Neural cell (in vitro differentiated cells): ENCODE data around the gene GPC1. TPM values are rescaled to one million over a fixed set of nuclear protein-coding genes. Genes with fewer than 3 reads are reported as not detected.

Experiments
- H2AFZ ChIP-seq: fragments of 200-600, 300-800 bp; sonication (generic), shearing (Covaris generic); 2 replicates; pipeline ENCODE4 v1.6.0; 2014; ENCODE audit warnings: low read depth, mild to moderate bottlenecking, antibody characterized with exemption, low read length, moderate library complexity
- H3F3A ChIP-seq: fragments of 200-600 bp; shearing (Covaris generic); 2 replicates; pipeline ENCODE4 v1.6.1; 2016; ENCODE audit warnings: mild to moderate bottlenecking, moderate library complexity, mixed read lengths, antibody characterized with exemption, low read length; ENCODE audit not compliant: insufficient read depth, poor library complexity, severe bottlenecking
- H3K27ac ChIP-seq: fragments of 200-600, 300-800 bp; sonication (generic), shearing (Covaris generic); 2 replicates; pipeline ENCODE4 v1.5.1; 2014; ENCODE audit warnings: mild to moderate bottlenecking, low read length, moderate library complexity
- H3K27me3 ChIP-seq: fragments of 300-800, 200-600 bp; sonication (generic), shearing (Covaris generic); 2 replicates; pipeline ENCODE4 v1.6.0; 2014; ENCODE audit warnings: mild to moderate bottlenecking, low read depth, low read length, moderate library complexity; ENCODE audit not compliant: insufficient read depth
- H3K36me3 ChIP-seq: fragments of 300-800, 200-600 bp; sonication (generic), shearing (Covaris generic); 2 replicates; pipeline ENCODE4 v1.5.1; 2014; ENCODE audit warnings: mild to moderate bottlenecking, antibody characterized with exemption, low read length, moderate library complexity; ENCODE audit not compliant: insufficient read depth
- H3K4me2 ChIP-seq: fragments of 300-800, 200-600 bp; sonication (generic), shearing (Covaris generic); 2 replicates; pipeline ENCODE4 v1.6.0; 2014; ENCODE audit warnings: mild to moderate bottlenecking, low read length
- H3K4me3 ChIP-seq: fragments of 300-800, 200-600 bp; sonication (generic), shearing (Covaris generic); 2 replicates; pipeline ENCODE4 v1.5.1; 2014; ENCODE audit warnings: mild to moderate bottlenecking, low read length, moderate library complexity
- H3K79me2 ChIP-seq: fragments of 200-600 bp; shearing (Covaris generic); replicated peaks from 2 replicates; pipeline ENCODE4 v1.6.0; 2014; ENCODE audit warnings: mild to moderate bottlenecking, low read length, moderate library complexity; ENCODE audit not compliant: insufficient read depth
- H3K9ac ChIP-seq: fragments of 300-800, 200-600 bp; sonication (generic), shearing (Covaris generic); 2 replicates; pipeline ENCODE4 v1.6.1; 2016; ENCODE audit warnings: mild to moderate bottlenecking, low read length, mixed read lengths
- H3K9me2 ChIP-seq: fragments of 200-600 bp; shearing (Covaris generic); 2 replicates; pipeline ENCODE4 v1.6.1; 2016; ENCODE audit warnings: mild to moderate bottlenecking, low read length, mixed read lengths; ENCODE audit not compliant: insufficient read depth
- H3K9me3 ChIP-seq: fragments of 200-600, 300-800 bp; sonication (generic), shearing (Covaris generic); 2 replicates; pipeline ENCODE4 v1.6.1; 2016; ENCODE audit warnings: mild to moderate bottlenecking, mixed run types, low read length, moderate library complexity, mixed read lengths
- H4K20me1 ChIP-seq: fragments of 200-600 bp; shearing (Covaris generic); 2 replicates; pipeline ENCODE4 v1.6.1; 2016; ENCODE audit warnings: mild to moderate bottlenecking, mixed run types; ENCODE audit not compliant: insufficient read depth
- EP300 ChIP-seq: fragments of 450-650 bp; conservative IDR thresholded peaks from 2 replicates; pipeline ENCODE4 v1.6.1; 2014; ENCODE audit warnings: antibody characterized with exemption, mild to moderate bottlenecking, moderate library complexity; ENCODE audit not compliant: poor library complexity, severe bottlenecking
- EZH2 ChIP-seq: fragments of 200-600, 300-800 bp; shearing (Covaris generic), sonication (generic); IDR thresholded peaks from 2 replicates; pipeline ENCODE4 v1.6.1; 2014; ENCODE audit warnings: antibody characterized with exemption, low read length, borderline replicate concordance, mild to moderate bottlenecking; ENCODE audit not compliant: insufficient read depth, poor library complexity, severe bottlenecking
- MXI1 ChIP-seq: fragments of 450-650 bp; conservative IDR thresholded peaks from 2 replicates; pipeline ENCODE4 v1.6.1; 2014; ENCODE audit warnings: antibody characterized with exemption, mild to moderate bottlenecking; ENCODE audit not compliant: poor library complexity, severe bottlenecking
- POLR2AphosphoS5 ChIP-seq: IDR thresholded peaks from 2 replicates; pipeline ENCODE4 v1.6.1; 2012
- RAD21 ChIP-seq: fragments of 450-650 bp; conservative IDR thresholded peaks from 2 replicates; pipeline ENCODE4 v1.6.1; 2014; ENCODE audit warnings: antibody characterized with exemption, mild to moderate bottlenecking, moderate library complexity
- SMC3 ChIP-seq: fragments of 450-650 bp; conservative IDR thresholded peaks from 2 replicates; pipeline ENCODE4 v1.6.1; 2014; ENCODE audit warnings: antibody characterized with exemption, mild to moderate bottlenecking, moderate library complexity; ENCODE audit not compliant: poor library complexity
- TAF1 ChIP-seq: IDR thresholded peaks from 2 replicates; pipeline ENCODE4 v1.6.1; 2012; ENCODE audit warnings: low read depth
- polyA plus RNA-seq: library from polyadenylated mRNA; depleted of rRNA; stranded (reverse); fragments of >200 nt; gene quantifications from 2 replicates; pipeline ENCODE4 v1.2.3, GENCODE V29; 2014
- TF ChIP-seq, protein P1 (sequence below): fragments of 450-650 bp; IDR thresholded peaks from 2 replicates; pipeline ENCODE4 v1.5.1; 2014; ENCODE audit warnings: antibody characterized with exemption, mild to moderate bottlenecking, moderate library complexity; ENCODE audit not compliant: poor library complexity, severe bottlenecking
- TF ChIP-seq, protein P2 (sequence below): IDR thresholded peaks from 2 replicates; pipeline ENCODE4 v1.6.1; 2012; ENCODE audit warnings: borderline replicate concordance

The GPC1 gene
- polyA plus RNA-seq, 1 donor from 2014 or later = 74.0 TPM

GRCh38 chr2:240401781-240402551 lies 33.5 kb upstream of the GPC1 start:
- no peak overlapping the region for H3K27ac ChIP-seq
- H3K36me3 ChIP-seq = no peaks in the 10 kb centered on the region
- H3K9ac ChIP-seq = no peak overlapping the region
- H3K4me2 ChIP-seq = no peak overlapping the region
- TF ChIP-seq EP300 (no peak), SMC3 (no peak), MXI1 (no peak), RAD21 (no peak)
- TF ChIP-seq, protein P1, sequence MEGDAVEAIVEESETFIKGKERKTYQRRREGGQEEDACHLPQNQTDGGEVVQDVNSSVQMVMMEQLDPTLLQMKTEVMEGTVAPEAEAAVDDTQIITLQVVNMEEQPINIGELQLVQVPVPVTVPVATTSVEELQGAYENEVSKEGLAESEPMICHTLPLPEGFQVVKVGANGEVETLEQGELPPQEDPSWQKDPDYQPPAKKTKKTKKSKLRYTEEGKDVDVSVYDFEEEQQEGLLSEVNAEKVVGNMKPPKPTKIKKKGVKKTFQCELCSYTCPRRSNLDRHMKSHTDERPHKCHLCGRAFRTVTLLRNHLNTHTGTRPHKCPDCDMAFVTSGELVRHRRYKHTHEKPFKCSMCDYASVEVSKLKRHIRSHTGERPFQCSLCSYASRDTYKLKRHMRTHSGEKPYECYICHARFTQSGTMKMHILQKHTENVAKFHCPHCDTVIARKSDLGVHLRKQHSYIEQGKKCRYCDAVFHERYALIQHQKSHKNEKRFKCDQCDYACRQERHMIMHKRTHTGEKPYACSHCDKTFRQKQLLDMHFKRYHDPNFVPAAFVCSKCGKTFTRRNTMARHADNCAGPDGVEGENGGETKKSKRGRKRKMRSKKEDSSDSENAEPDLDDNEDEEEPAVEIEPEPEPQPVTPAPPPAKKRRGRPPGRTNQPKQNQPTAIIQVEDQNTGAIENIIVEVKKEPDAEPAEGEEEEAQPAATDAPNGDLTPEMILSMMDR = no peak
- H3F3A ChIP-seq = no peaks in the 10 kb centered on the region
- no peaks in the 10 kb centered on the region for H3K79me2 ChIP-seq
- no peaks in the 10 kb centered on the region for H3K27me3 ChIP-seq
- no peaks in the 10 kb centered on the region for H3K9me2 ChIP-seq
- H3K9me3 ChIP-seq = no peaks in the 10 kb centered on the region
- no peak overlapping the region for H3K4me3 ChIP-seq
- H2AFZ ChIP-seq = no peak overlapping the region
- H4K20me1 ChIP-seq = no peaks in the 10 kb centered on the region

DNA sequence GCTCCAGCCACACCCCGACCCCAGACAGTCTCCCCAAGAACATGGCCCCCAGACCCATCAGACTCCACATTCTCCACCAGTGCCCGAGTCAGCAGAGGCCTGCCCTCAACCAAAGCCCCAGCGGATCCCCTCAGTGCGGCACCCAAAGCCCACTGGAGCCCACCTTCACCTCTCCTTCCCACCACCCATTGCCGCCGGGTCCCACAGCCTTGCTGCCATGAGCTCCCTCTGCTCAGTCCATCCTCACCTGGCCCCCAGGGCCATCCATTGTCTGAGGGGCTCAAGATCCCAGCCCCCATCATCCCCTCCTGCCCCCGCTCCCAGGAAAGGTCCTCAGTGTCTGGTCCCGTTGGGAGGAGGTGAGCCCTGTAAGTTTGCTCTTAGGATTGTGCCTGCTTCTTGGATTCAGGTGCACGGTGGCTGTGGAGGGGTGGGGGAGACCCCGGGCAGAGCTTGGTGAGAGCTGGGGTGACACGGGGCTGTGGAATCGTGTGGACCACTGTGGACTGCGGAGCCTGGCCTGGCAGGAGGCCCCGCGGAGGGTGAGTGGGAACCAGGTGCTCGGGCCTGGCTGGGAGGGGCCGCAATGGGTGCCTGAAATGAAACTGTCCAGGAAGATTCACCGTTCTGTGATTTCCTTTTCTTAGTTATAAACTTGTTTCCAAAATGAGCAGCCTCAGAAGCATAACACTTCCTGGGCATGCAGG lies 32.7 kb upstream of the GPC1 start:
- Histone ChIP-seq H3K9me2 (no peaks in the 10 kb centered on the region), H3K9me3 (no peaks in the 10 kb centered on the region), H3K79me2 (no peaks in the 10 kb centered on the region), H3K36me3 (no peaks in the 10 kb centered on the region), H3F3A (no peaks in the 10 kb centered on the region), H4K20me1 (no peaks in the 10 kb centered on the region), H3K4me3 (no peak overlapping the region), H3K9ac (no peak overlapping the region), H3K4me2 (no peak overlapping the region), H3K27me3 (no peaks in the 10 kb centered on the region), H2AFZ (no peak overlapping the region), H3K27ac (no peak overlapping the region)
- TF ChIP-seq RAD21 (no peak), POLR2AphosphoS5 (no peak), SMC3 (no peak), EP300 (no peak), TAF1 (no peak), EZH2 (no peak), MXI1 (no peak)
- TF ChIP-seq, protein P2, sequence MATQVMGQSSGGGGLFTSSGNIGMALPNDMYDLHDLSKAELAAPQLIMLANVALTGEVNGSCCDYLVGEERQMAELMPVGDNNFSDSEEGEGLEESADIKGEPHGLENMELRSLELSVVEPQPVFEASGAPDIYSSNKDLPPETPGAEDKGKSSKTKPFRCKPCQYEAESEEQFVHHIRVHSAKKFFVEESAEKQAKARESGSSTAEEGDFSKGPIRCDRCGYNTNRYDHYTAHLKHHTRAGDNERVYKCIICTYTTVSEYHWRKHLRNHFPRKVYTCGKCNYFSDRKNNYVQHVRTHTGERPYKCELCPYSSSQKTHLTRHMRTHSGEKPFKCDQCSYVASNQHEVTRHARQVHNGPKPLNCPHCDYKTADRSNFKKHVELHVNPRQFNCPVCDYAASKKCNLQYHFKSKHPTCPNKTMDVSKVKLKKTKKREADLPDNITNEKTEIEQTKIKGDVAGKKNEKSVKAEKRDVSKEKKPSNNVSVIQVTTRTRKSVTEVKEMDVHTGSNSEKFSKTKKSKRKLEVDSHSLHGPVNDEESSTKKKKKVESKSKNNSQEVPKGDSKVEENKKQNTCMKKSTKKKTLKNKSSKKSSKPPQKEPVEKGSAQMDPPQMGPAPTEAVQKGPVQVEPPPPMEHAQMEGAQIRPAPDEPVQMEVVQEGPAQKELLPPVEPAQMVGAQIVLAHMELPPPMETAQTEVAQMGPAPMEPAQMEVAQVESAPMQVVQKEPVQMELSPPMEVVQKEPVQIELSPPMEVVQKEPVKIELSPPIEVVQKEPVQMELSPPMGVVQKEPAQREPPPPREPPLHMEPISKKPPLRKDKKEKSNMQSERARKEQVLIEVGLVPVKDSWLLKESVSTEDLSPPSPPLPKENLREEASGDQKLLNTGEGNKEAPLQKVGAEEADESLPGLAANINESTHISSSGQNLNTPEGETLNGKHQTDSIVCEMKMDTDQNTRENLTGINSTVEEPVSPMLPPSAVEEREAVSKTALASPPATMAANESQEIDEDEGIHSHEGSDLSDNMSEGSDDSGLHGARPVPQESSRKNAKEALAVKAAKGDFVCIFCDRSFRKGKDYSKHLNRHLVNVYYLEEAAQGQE = no peak
- TF ChIP-seq, protein P1 = no peak
